HUES64 (cell line): Measurements from ENCODE around the gene PTPRU.
A peak's percentile ranks its signal among the peaks of the same experiment; 100 is the strongest.

Experiments used
- H3K27ac ChIP-seq: 2 replicates; pipeline ENCODE4 v1.7.0; 2013; ENCODE audit warnings: low read depth, low read length, inconsistent platforms
- H3K27me3 ChIP-seq: 2 replicates; pipeline ENCODE4 v1.6.1; 2013; ENCODE audit warnings: mild to moderate bottlenecking, low read length; ENCODE audit not compliant: insufficient read depth
- H3K36me3 ChIP-seq: 2 replicates; pipeline ENCODE4 v1.6.1; 2013; ENCODE audit warnings: mild to moderate bottlenecking, low read length; ENCODE audit not compliant: insufficient read depth
- H3K4me1 ChIP-seq: 2 replicates; pipeline ENCODE4 v1.6.1; 2013; ENCODE audit warnings: mild to moderate bottlenecking, low read length, moderate library complexity; ENCODE audit not compliant: insufficient read depth
- H3K4me3 ChIP-seq: 2 replicates; pipeline ENCODE4 v1.5.1; 2013; ENCODE audit warnings: mild to moderate bottlenecking, low read length, moderate library complexity
- H3K9ac ChIP-seq: 2 replicates; pipeline ENCODE4 v1.6.1; 2013; ENCODE audit warnings: mild to moderate bottlenecking, low read depth, low read length
- H3K9me3 ChIP-seq: 2 replicates; pipeline ENCODE4 v1.6.1; 2013; ENCODE audit warnings: low read depth, low read length; ENCODE audit not compliant: insufficient read depth
- WGBS: fragments of 150-250, 120-280 bp; methylation state at CpG from one replicate; pipeline ENCODE4 v1.1.7; 2013; ENCODE audit warnings: missing lambda C conversion rate; 5-methylcytosine and 5-hydroxymethylcytosine counted together

The PTPRU gene

GRCh38 chr1:29320156-29320940, 84.0 kb downstream of the PTPRU start:
- H3K4me3 ChIP-seq = no peak overlapping the region
- H3K27me3 ChIP-seq = no peaks in the 10 kb centered on the region
- no peaks in the 10 kb centered on the region for H3K9me3 ChIP-seq
- H3K27ac ChIP-seq = no peak overlapping the region
- 95% methylated on average over 21 of the region's 21 CpGs for WGBS
- peaks cover 25% of the 10 kb centered on the region for H3K36me3 ChIP-seq
- H3K9ac ChIP-seq = no peak overlapping the region
- H3K4me1 ChIP-seq = peaks cover 7% of the 10 kb centered on the region; the same call in 1 of the 2 replicates

GRCh38 chr1:29321176-29321575, 84.9 kb downstream of the PTPRU start:
- Histone ChIP-seq H3K4me3 (no peak overlapping the region), H3K27me3 (no peaks in the 10 kb centered on the region), H3K9me3 (no peaks in the 10 kb centered on the region), H3K4me1 (peaks cover 13% of the 10 kb centered on the region), H3K36me3 (peaks cover 17% of the 10 kb centered on the region; the same call in 1 of the 2 replicates), H3K9ac (no peak overlapping the region), H3K27ac (no peak overlapping the region)
- whole genome bisulfite sequencing = 96% methylated on average over 2 of the region's 2 CpGs

- Histone ChIP-seq H3K36me3 (peaks cover 8% of the 10 kb centered on the region; the same call in 1 of the 2 replicates), H3K9ac (no peak overlapping the region), H3K27ac (no peak overlapping the region), H3K9me3 (no peaks in the 10 kb centered on the region), H3K27me3 (no peaks in the 10 kb centered on the region), H3K4me3 (no peak overlapping the region), H3K4me1 (peaks cover 13% of the 10 kb centered on the region)
- WGBS = 84% methylated on average over 8 of the region's 8 CpGs
Measured at GRCh38 chr1:29322147-29322694, 85.9 kb downstream of the PTPRU start.

GRCh38 chr1:29322861-29323585, 86.7 kb downstream of the PTPRU start:
- Histone ChIP-seq H3K9me3 (no peaks in the 10 kb centered on the region), H3K27ac (no peak overlapping the region), H3K4me3 (no peak overlapping the region), H3K27me3 (no peaks in the 10 kb centered on the region), H3K4me1 (peaks cover 13% of the 10 kb centered on the region), H3K9ac (no peak overlapping the region), H3K36me3 (peaks cover 6% of the 10 kb centered on the region; the same call in 1 of the 2 replicates)
- WGBS = 89% methylated on average over 12 of the region's 12 CpGs

GRCh38 chr1:29323636-29324035, 87.3 kb downstream of the PTPRU start:
- Histone ChIP-seq H3K36me3 (peaks cover 6% of the 10 kb centered on the region; the same call in 1 of the 2 replicates), H3K27ac (no peak overlapping the region), H3K4me1 (peaks cover 13% of the 10 kb centered on the region), H3K4me3 (no peak overlapping the region), H3K27me3 (no peaks in the 10 kb centered on the region), H3K9ac (no peak overlapping the region), H3K9me3 (no peaks in the 10 kb centered on the region)
- WGBS = 95% methylated on average over 8 of the region's 8 CpGs

GRCh38 chr1:29324202-29324601, 87.9 kb downstream of the PTPRU start:
- Histone ChIP-seq H3K36me3 (peaks cover 6% of the 10 kb centered on the region; the same call in 1 of the 2 replicates), H3K9ac (no peak overlapping the region), H3K4me3 (0 out of 2 replicates have a peak overlapping the region, but pooled peaks have one; percentile 23), H3K27me3 (no peaks in the 10 kb centered on the region), H3K4me1 (peaks cover 13% of the 10 kb centered on the region), H3K27ac (no peak overlapping the region), H3K9me3 (no peaks in the 10 kb centered on the region)
- 85% methylated on average over 10 of the region's 10 CpGs for WGBS

GRCh38 chr1:29324771-29325351, 88.5 kb downstream of the PTPRU start:
- Histone ChIP-seq H3K4me1 (peaks cover 13% of the 10 kb centered on the region), H3K27me3 (no peaks in the 10 kb centered on the region), H3K9me3 (no peaks in the 10 kb centered on the region), H3K4me3 (peak overlapping the region; percentile 45), H3K36me3 (peaks cover 6% of the 10 kb centered on the region; the same call in 1 of the 2 replicates), H3K27ac (peak overlapping the region; percentile 61), H3K9ac (peak overlapping the region; percentile 19; the same call in 1 of the 2 replicates)
- 9% methylated on average over 19 of the region's 19 CpGs for WGBS

GRCh38 chr1:29325675-29326074, 89.4 kb downstream of the PTPRU start:
- WGBS = 85% methylated on average over 4 of the region's 4 CpGs
- Histone ChIP-seq H3K36me3 (peaks cover 6% of the 10 kb centered on the region; the same call in 1 of the 2 replicates), H3K4me3 (peak overlapping the region; percentile 45; the same call in 1 of the 2 replicates), H3K4me1 (peaks cover 13% of the 10 kb centered on the region), H3K9ac (no peak overlapping the region), H3K27ac (peak overlapping the region; percentile 61), H3K27me3 (no peaks in the 10 kb centered on the region), H3K9me3 (no peaks in the 10 kb centered on the region)

- no peak overlapping the region for H3K9ac ChIP-seq
- no peak overlapping the region for H3K27ac ChIP-seq
- H3K4me1 ChIP-seq = peaks cover 13% of the 10 kb centered on the region
- no peaks in the 10 kb centered on the region for H3K27me3 ChIP-seq
- peaks cover 6% of the 10 kb centered on the region; the same call in 1 of the 2 replicates for H3K36me3 ChIP-seq
- H3K9me3 ChIP-seq = no peaks in the 10 kb centered on the region
- WGBS = 91% methylated on average over 2 of the region's 2 CpGs
- H3K4me3 ChIP-seq = no peak overlapping the region
Measured at GRCh38 chr1:29326123-29326522, 89.8 kb downstream of the PTPRU start.

- no peaks in the 10 kb centered on the region for H3K36me3 ChIP-seq
- no peak overlapping the region for H3K27ac ChIP-seq
- 94% methylated on average over 9 of the region's 9 CpGs for WGBS
- H3K9me3 ChIP-seq = no peaks in the 10 kb centered on the region
- peaks cover 13% of the 10 kb centered on the region for H3K4me1 ChIP-seq
- no peak overlapping the region for H3K4me3 ChIP-seq
- no peaks in the 10 kb centered on the region for H3K27me3 ChIP-seq
- no peak overlapping the region for H3K9ac ChIP-seq
Measured at GRCh38 chr1:29327223-29327935, 91.1 kb downstream of the PTPRU start.
